SH-SY5Y (cell line): Measurements from ENCODE around the gene MYORG.

Experiments
- GATA2 ChIP-seq: IDR thresholded peaks from 2 replicates; pipeline ENCODE4 v1.6.1; 2011; ENCODE audit warnings: mild to moderate bottlenecking, low read depth, low read length
- GATA3 ChIP-seq: IDR thresholded peaks from 2 replicates; pipeline ENCODE4 v1.6.1; 2011; ENCODE audit warnings: low read depth, mild to moderate bottlenecking, low read length, moderate library complexity

MYORG gene

DNA sequence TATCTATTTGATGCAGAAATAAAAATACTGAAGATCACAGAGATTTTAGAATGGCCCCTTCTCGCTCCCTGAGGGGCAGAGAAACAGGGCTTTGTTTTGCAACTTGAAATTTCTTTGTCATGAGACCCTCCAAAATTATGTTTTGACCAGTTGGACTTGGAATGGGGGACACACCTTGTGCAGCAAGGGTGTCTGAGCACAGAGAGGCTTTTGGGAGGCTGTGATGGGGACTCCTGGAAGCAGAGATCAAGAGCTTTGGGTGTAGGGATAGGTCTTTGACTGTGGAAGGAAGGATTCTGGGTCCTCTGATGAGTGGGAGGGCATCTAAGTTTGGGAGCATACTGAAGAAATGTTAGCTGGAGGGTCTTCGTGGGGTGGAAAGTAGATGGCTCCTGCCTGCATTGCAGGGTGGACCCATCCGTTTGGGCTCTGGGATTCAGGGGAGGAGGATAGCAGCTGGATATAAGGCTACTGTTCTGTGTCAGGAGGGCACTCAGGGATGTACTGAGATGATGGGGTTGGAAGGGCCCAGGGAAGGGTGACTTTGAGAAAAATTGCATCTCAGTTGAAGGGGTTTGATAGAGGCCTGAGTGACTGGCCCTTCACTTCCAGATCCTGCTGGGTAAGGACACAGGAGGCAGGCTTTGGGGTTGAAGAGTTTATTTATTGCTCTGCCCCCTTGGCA lies 1.8 kb upstream of the MYORG start:
- TF ChIP-seq GATA3 (no peak), GATA2 (no peak)

DNA sequence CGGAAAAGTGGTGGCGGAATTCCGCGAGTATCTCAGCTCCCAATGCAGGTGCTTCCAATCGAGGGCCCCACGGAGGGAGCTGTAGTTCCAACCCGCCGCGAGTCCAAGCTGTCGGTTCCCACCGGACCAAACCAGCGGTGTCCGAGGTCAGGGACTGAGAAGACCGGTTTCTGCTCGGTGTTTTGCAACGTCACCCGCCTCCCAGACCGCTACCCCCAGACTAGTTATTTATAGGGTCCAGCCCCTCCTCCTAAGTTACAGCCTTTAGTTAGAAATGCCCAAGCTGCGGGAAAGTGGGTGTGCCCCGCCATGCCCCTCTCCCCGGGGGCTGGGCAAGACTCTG lies 677 bp upstream of the MYORG start:
- TF ChIP-seq GATA3: no peak
- TF ChIP-seq GATA2: no peak

- peak; percentile 83 for TF ChIP-seq GATA2
- no peak for TF ChIP-seq GATA3
These were observed 650 bp downstream of the MYORG start for GRCh38 chr9:34375901-34376595.

- TF ChIP-seq GATA2 (no peak), GATA3 (no peak)
These were observed 1.7 kb downstream of the MYORG start for GRCh38 chr9:34374905-34375552.

GRCh38 chr9:34374339-34374738 lies 2.4 kb downstream of the MYORG start:
- no peak for TF ChIP-seq GATA2
- no peak for TF ChIP-seq GATA3

GRCh38 chr9:34373749-34374148 lies 2.9 kb downstream of the MYORG start:
- TF ChIP-seq GATA3 (no peak), GATA2 (no peak)

GRCh38 chr9:34372467-34373011 lies 4.2 kb downstream of the MYORG start:
- TF ChIP-seq GATA2: no peak

DNA sequence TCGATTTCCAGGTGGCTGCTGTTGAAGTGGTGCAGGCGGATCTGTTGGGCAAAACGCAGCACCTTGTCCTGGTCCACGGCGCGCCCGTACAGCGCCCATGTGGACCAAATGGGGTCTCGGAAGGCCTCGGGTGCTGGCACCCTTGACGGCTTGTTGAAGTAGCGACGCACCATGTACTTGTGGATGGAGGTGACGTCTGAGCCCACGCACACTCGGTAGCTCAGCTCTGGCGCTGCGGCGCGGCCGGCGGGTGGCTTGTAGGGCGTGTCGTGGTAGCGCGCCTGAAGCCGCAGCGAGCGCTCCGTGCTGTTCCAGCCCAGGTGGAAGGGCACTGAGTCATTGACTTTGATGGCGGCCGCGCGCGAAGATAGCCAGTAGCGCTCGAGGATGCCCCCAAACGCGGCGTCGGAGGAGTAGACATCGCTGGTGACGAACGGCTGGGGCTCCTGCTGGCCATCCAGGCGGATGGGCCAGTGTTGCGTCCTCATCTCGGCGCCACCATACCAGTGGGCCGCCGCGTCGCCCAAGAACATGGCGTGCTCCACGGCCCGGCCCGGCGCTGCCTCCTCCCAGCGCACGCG lies 4.7 kb downstream of the MYORG start:
- TF ChIP-seq GATA3: no peak
- TF ChIP-seq GATA2: no peak

DNA sequence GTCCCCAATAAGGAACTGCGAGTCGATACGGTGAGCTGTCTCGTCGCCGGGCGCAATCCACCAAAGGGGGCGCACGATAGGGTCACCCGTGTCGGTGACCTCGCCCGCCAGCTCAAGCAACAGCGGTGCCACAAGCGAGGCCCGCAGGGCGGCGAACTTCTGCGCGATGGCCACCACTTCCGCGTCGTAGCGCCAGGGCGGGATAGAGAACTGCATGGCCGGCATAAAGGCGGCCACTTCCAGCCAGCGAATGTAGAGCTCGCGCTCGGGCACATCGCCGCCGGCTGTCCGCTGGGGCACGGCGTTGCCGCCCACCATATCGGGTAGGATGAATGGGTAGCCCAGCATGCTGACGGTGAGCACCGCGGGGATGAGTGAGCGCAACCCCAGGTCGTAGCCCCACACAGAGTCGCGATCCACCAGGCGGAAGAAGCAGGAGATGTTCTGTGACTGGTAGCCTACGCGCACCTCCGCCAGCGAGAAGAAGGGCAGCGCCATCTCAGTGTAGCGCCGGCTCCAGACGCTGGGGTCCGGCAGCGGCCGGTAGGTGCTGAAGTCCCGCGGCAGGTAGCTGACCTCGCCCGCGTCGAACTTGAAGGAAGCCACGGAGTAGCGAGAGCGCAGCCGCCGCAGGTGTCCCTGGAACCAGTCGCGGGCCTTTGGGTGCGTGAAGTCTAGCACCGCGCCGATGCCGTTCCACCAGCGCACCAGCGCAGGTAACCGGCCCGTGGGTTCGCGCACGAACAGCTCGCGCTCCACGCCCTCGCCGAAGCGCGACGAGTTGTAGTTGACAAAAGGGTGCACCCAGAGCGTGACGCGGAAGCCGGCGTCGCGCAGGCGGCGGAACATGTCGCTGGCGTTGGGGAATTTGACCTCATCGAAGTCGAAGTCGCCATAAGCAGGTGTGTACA lies 5.5 kb downstream of the MYORG start:
- no peak for TF ChIP-seq GATA3
- TF ChIP-seq GATA2: no peak

DNA sequence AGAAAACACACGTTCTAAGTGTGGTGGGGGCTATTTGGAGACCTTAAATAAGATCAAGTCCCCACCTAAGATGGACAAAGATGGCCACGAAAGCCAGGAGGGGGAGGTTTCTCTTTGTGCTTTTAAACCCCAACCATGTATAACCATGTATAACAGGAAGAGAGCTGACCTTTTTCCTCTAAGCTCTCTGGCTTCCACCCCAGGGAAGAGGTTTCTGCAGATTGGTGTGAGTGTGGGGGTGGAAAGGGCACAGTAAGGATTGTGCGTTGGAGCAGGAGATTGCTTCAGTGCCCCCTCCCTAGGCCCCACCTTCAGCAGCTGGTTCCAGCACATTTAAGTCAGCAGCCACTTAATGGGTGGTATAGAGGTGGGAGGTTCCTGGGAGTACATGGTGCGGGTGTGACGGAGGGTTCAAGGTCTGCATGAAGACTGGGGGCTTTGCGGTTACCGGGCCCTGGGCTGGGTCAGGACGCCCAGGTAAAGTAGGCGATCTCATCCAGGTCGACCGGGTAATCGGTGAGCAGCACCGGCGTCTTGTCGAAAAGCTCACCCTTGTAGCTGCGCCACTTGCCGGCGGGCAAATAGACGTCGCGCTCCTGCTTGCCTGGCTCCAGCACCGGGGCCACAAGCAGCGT lies 6.2 kb downstream of the MYORG start:
- no peak for TF ChIP-seq GATA2

- TF ChIP-seq GATA2: no peak
These were observed 7.1 kb downstream of the MYORG start for GRCh38 chr9:34369636-34370035.

GRCh38 chr9:34366365-34366764 lies 10.3 kb downstream of the MYORG start:
- TF ChIP-seq GATA2 (no peak), GATA3 (no peak)

GRCh38 chr9:34365282-34365681 lies 11.4 kb downstream of the MYORG start:
- TF ChIP-seq GATA2: no peak
- no peak for TF ChIP-seq GATA3
